HEK293 (cell line): ENCODE data around the gene DUSP6.

Experiments
- CTCF ChIA-PET: fragments of 350-600 bp; formaldehyde crosslinking; extraction: SDS; loops from one replicate; lab custom pipeline; 2021; ENCODE audit warnings: antibody characterized with exemption; lab: Yijun Ruan, JAX
- POLR2A ChIA-PET: fragments of 300-600 bp; formaldehyde crosslinking; extraction: SDS; loops from one replicate; lab custom pipeline; 2020; ENCODE audit warnings: antibody characterized with exemption, inconsistent platforms; lab: Yijun Ruan, JAX
- H3K27ac ChIP-seq: fragments of 200-500 bp; sonication (Bioruptor generic); 2 replicates; pipeline ENCODE4 v1.5.1; 2014; ENCODE audit warnings: low read depth, low read length, control low read depth, inconsistent platforms; ENCODE audit errors: extremely low read depth
- H3K36me3 ChIP-seq, 2 experiments: fragments of 200-500 bp in 1 of 2; sonication (Bioruptor generic) in 1 of 2; 1 replicate in 1 of 2; 2 replicates in 1 of 2; pipeline ENCODE4 v1.5.1; 2014 to 2017; ENCODE audit warnings: inconsistent platforms in 2 of 2, low read length in 2 of 2; ENCODE audit not compliant: control insufficient read depth in 2 of 2, insufficient read depth in 1 of 2
- H3K4me1 ChIP-seq: fragments of 200-500 bp; sonication (Bioruptor generic); 2 replicates; pipeline ENCODE4 v1.5.1; 2014; ENCODE audit warnings: mild to moderate bottlenecking, low read length, inconsistent platforms; ENCODE audit not compliant: control insufficient read depth, insufficient read depth
- H3K4me3 ChIP-seq: 2 replicates; pipeline ENCODE4 v1.5.1; 2011; ENCODE audit warnings: low read depth, mild to moderate bottlenecking, control low read depth, low read length, moderate library complexity
- H3K9me3 ChIP-seq: fragments of 200-500 bp; sonication (Bioruptor generic); 2 replicates; pipeline ENCODE4 v1.5.1; 2014; ENCODE audit warnings: low read depth, low read length, inconsistent platforms; ENCODE audit not compliant: control insufficient read depth, insufficient read depth
- FEZF1 ChIP-seq: fragments of 450-650 bp; formaldehyde crosslinking; IDR thresholded peaks from 2 replicates; pipeline ENCODE4 v1.5.1; 2016; ENCODE audit warnings: missing biosample characterization, missing genetic modification characterization
- KLF16 ChIP-seq: fragments of 450-650 bp; formaldehyde crosslinking; IDR thresholded peaks from 2 replicates; pipeline ENCODE4 v1.5.1; 2017; ENCODE audit warnings: missing biosample characterization, missing genetic modification characterization
- PRDM1 ChIP-seq: fragments of 450-650 bp; formaldehyde crosslinking; IDR thresholded peaks from 2 replicates; pipeline ENCODE4; 2016; ENCODE audit warnings: missing biosample characterization, missing genetic modification characterization
- YY1 ChIP-seq: fragments of 450-650 bp; formaldehyde crosslinking; IDR thresholded peaks from 2 replicates; pipeline ENCODE4 v1.5.1; 2018; ENCODE audit warnings: missing biosample characterization, missing genetic modification characterization
- ZFP37 ChIP-seq: fragments of 450-650 bp; formaldehyde crosslinking; IDR thresholded peaks from 2 replicates; pipeline ENCODE4 v1.5.1; 2016; ENCODE audit warnings: missing biosample characterization, missing genetic modification characterization
- ZNF133 ChIP-seq: fragments of 450-650 bp; formaldehyde crosslinking; IDR thresholded peaks from 2 replicates; pipeline ENCODE4 v1.5.1; 2016; ENCODE audit warnings: missing biosample characterization, missing genetic modification characterization
- ZNF138 ChIP-seq: fragments of 450-650 bp; formaldehyde crosslinking; IDR thresholded peaks from 2 replicates; pipeline ENCODE4 v1.5.1; 2016; ENCODE audit warnings: missing biosample characterization, missing genetic modification characterization, borderline replicate concordance
- ZNF221 ChIP-seq: fragments of 450-650 bp; formaldehyde crosslinking; IDR thresholded peaks from 2 replicates; pipeline ENCODE4 v1.5.1; 2017; ENCODE audit warnings: missing biosample characterization, missing genetic modification characterization, borderline replicate concordance
- ZNF341 ChIP-seq: fragments of 450-650 bp; formaldehyde crosslinking; IDR thresholded peaks from 2 replicates; pipeline ENCODE4; 2016; ENCODE audit warnings: low read depth, missing biosample characterization, missing genetic modification characterization
- ZNF354C ChIP-seq: fragments of 450-650 bp; formaldehyde crosslinking; IDR thresholded peaks from 2 replicates; pipeline ENCODE4 v1.5.1; 2016; ENCODE audit warnings: missing biosample characterization, missing genetic modification characterization, low read depth, borderline replicate concordance
- ZNF366 ChIP-seq: fragments of 450-650 bp; formaldehyde crosslinking; conservative IDR thresholded peaks from 2 replicates; pipeline ENCODE4 v1.5.1; 2016; ENCODE audit warnings: missing biosample characterization, missing genetic modification characterization
- ZNF571 ChIP-seq: fragments of 450-650 bp; formaldehyde crosslinking; IDR thresholded peaks from 2 replicates; pipeline ENCODE4 v1.5.0; 2017; ENCODE audit warnings: missing biosample characterization, missing genetic modification characterization
- ZNF600 ChIP-seq: fragments of 450-650 bp; formaldehyde crosslinking; IDR thresholded peaks from 2 replicates; pipeline ENCODE4 v1.5.1; 2016; ENCODE audit warnings: missing biosample characterization, missing genetic modification characterization
- ZNF624 ChIP-seq: fragments of 450-650 bp; formaldehyde crosslinking; IDR thresholded peaks from 2 replicates; pipeline ENCODE4 v1.5.1; 2017; ENCODE audit warnings: missing biosample characterization, missing genetic modification characterization
- ZNF837 ChIP-seq: fragments of 450-650 bp; formaldehyde crosslinking; IDR thresholded peaks from 2 replicates; pipeline ENCODE4 v1.5.1; 2016; ENCODE audit warnings: missing biosample characterization, missing genetic modification characterization
- ZSCAN30 ChIP-seq: fragments of 450-650 bp; IDR thresholded peaks from 2 replicates; pipeline ENCODE4 v1.5.1; 2018; ENCODE audit warnings: missing biosample characterization, mild to moderate bottlenecking, missing genetic modification characterization, moderate library complexity
- TF ChIP-seq, protein P1 (sequence below): fragments of 450-650 bp; formaldehyde crosslinking; IDR thresholded peaks from 2 replicates; pipeline ENCODE4 v1.5.1; 2016; ENCODE audit warnings: missing biosample characterization, missing genetic modification characterization
- TF ChIP-seq, protein P2 (sequence below): fragments of 450-650 bp; formaldehyde crosslinking; IDR thresholded peaks from 2 replicates; pipeline ENCODE4 v1.5.1; 2017; ENCODE audit warnings: missing biosample characterization, missing genetic modification characterization
- TF ChIP-seq, protein P3 (sequence below): fragments of 450-650 bp; formaldehyde crosslinking; IDR thresholded peaks from 2 replicates; pipeline ENCODE4 v1.5.1; 2017; ENCODE audit warnings: missing biosample characterization, missing genetic modification characterization
- TF ChIP-seq, protein P4 (sequence below): fragments of 450-650 bp; formaldehyde crosslinking; IDR thresholded peaks from 2 replicates; pipeline ENCODE4 v1.5.1; 2016; ENCODE audit warnings: missing biosample characterization, missing genetic modification characterization

The DUSP6 gene

DNA sequence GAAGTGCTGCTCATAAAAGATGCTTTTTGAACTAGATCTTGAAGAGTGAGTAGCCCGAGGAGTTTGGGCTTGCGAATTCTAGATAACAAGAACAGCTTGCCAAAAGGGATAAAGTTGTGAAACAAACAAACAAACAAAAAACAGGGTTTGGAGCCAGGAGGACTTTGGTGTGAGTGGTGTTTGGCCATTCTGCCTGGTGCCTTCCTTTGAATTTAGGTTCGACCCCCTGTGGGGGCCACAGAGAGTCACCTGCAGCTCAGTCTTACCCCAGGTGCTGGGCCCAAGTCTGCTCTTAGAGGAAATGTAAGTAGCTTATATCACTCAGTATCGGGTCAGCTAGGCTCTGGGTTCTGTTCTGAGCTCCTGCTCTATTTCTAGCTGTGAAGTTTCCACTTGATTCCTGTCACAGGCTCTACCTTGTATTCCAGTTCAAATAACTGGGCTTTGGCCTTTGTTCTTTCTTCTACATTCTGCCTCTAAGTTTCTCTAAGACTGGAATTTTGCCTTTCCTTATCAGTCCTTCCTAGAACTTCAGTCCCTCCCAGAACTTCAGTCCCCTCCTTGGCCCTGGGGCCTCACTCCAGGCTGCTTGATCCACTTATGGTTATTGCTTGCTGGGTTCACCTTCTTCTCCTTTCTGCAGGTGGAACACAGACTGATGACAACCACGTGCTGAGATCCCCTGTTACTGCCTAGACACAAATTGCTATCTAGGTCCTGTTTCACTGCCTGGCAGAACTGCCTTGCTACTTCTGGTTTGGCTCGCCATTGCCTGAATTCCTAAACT, 20.5 kb upstream of the DUSP6 start:
- ChIA-PET POLR2A (interaction anchor here (1.0 kb wide), 1 partner anchor 21 kb away, joined by 4 read pairs; the partner anchor contains the start of gene DUSP6), CTCF (interaction anchor here (0.6 to 1.8 kb wide), 2 partner anchors 27 to 355 kb away, joined by 4 to 5 read pairs; no protein-coding TSS in a partner anchor)
- Histone ChIP-seq H3K4me1 (peaks cover 10% of the 10 kb centered on the region; the same call in 1 of the 2 replicates), H3K4me3 (no peak overlapping the region), H3K36me3 (no peaks in the 10 kb centered on the region), H3K27ac (no peak overlapping the region; the same call in 1 of the 2 replicates)
- TF ChIP-seq KLF16 (tag by site-specific recombination) (no peak), ZNF133 (no peak), ZFP37 (no peak), ZNF837 (no peak), YY1 (no peak), ZNF221 (tag by site-specific recombination) (no peak), ZNF366 (no peak), ZNF571 (tag by site-specific recombination) (no peak), FEZF1 (tag by site-specific recombination) (no peak), ZNF354C (tag by site-specific recombination) (no peak)
- TF ChIP-seq, protein P1, sequence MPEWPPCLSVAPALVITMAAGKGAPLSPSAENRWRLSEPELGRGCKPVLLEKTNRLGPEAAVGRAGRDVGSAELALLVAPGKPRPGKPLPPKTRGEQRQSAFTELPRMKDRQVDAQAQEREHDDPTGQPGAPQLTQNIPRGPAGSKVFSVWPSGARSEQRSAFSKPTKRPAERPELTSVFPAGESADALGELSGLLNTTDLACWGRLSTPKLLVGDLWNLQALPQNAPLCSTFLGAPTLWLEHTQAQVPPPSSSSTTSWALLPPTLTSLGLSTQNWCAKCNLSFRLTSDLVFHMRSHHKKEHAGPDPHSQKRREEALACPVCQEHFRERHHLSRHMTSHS (tag by site-specific recombination), result no peak
- TF ChIP-seq, protein P2, sequence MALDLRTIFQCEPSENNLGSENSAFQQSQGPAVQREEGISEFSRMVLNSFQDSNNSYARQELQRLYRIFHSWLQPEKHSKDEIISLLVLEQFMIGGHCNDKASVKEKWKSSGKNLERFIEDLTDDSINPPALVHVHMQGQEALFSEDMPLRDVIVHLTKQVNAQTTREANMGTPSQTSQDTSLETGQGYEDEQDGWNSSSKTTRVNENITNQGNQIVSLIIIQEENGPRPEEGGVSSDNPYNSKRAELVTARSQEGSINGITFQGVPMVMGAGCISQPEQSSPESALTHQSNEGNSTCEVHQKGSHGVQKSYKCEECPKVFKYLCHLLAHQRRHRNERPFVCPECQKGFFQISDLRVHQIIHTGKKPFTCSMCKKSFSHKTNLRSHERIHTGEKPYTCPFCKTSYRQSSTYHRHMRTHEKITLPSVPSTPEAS, result no peak
- TF ChIP-seq, all 188 proteins: peak for 0
- H3K9me3 ChIP-seq, result no peaks in the 10 kb centered on the region

DNA sequence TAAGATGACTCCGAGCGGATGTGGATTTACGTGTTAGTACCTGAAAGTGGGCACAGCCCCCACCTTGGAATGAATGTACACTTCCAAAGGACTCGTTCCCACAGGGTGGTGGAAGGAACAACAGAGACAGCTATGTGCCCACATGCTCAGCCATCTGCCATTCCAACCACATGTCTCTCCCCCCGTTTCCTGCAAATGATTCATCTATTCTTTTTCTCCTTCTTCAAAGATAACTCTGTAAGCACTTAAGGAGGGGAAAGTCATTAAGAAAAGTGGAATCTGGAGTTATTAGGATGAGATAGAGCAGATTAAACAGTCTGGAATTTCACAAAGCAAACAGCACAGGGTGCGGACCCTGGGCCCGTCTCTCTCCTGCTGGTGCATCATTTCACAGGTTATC, 18.5 kb upstream of the DUSP6 start:
- ChIA-PET CTCF (interaction anchor here (1.2 kb wide), 1 partner anchor 91 kb away, joined by 4 read pairs; no protein-coding TSS in a partner anchor), POLR2A (no interaction called here)
- H3K36me3 ChIP-seq, result no peaks in the 10 kb centered on the region
- no peaks in the 10 kb centered on the region for H3K9me3 ChIP-seq
- H3K4me1 ChIP-seq, result peaks cover 10% of the 10 kb centered on the region; the same call in 1 of the 2 replicates
- no peak overlapping the region for H3K27ac ChIP-seq
- H3K4me3 ChIP-seq, result no peak overlapping the region
- TF ChIP-seq ZNF624 (tag by site-specific recombination), result no peak
- TF ChIP-seq, protein P1 (tag by site-specific recombination), result no peak
- TF ChIP-seq, protein P3, sequence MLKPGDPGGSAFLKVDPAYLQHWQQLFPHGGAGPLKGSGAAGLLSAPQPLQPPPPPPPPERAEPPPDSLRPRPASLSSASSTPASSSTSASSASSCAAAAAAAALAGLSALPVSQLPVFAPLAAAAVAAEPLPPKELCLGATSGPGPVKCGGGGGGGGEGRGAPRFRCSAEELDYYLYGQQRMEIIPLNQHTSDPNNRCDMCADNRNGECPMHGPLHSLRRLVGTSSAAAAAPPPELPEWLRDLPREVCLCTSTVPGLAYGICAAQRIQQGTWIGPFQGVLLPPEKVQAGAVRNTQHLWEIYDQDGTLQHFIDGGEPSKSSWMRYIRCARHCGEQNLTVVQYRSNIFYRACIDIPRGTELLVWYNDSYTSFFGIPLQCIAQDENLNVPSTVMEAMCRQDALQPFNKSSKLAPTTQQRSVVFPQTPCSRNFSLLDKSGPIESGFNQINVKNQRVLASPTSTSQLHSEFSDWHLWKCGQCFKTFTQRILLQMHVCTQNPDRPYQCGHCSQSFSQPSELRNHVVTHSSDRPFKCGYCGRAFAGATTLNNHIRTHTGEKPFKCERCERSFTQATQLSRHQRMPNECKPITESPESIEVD (tag by site-specific recombination), result 0 out of 2 replicates have a peak, but pooled peaks have one; percentile 7
- TF ChIP-seq ZNF341, result peak; percentile 96

DNA sequence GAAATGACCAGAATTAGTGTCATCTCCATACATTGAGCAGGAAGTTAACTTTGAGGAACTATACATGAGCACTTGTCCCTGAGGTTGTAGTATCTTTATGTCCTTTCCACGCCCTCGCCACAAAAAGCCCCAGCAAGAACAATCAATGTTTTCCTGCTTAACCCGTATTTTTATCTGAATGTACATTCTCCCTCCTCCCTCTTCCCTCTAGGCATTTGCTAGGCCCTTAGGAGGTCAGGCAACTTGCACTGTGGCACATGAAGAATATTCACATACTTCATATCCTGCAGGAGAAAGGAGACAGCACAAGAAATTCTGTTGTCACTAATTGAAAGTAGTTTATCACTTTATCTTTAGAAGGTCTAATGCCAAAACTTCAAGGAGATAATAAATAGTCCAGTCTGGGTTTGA, 18.1 kb upstream of the DUSP6 start:
- Histone ChIP-seq H3K4me1 (peaks cover 10% of the 10 kb centered on the region; the same call in 1 of the 2 replicates), H3K36me3 (no peaks in the 10 kb centered on the region), H3K9me3 (no peaks in the 10 kb centered on the region), H3K4me3 (no peak overlapping the region), H3K27ac (no peak overlapping the region)
- ChIA-PET POLR2A (no interaction called here), CTCF (no interaction called here)
- TF ChIP-seq, protein P4, sequence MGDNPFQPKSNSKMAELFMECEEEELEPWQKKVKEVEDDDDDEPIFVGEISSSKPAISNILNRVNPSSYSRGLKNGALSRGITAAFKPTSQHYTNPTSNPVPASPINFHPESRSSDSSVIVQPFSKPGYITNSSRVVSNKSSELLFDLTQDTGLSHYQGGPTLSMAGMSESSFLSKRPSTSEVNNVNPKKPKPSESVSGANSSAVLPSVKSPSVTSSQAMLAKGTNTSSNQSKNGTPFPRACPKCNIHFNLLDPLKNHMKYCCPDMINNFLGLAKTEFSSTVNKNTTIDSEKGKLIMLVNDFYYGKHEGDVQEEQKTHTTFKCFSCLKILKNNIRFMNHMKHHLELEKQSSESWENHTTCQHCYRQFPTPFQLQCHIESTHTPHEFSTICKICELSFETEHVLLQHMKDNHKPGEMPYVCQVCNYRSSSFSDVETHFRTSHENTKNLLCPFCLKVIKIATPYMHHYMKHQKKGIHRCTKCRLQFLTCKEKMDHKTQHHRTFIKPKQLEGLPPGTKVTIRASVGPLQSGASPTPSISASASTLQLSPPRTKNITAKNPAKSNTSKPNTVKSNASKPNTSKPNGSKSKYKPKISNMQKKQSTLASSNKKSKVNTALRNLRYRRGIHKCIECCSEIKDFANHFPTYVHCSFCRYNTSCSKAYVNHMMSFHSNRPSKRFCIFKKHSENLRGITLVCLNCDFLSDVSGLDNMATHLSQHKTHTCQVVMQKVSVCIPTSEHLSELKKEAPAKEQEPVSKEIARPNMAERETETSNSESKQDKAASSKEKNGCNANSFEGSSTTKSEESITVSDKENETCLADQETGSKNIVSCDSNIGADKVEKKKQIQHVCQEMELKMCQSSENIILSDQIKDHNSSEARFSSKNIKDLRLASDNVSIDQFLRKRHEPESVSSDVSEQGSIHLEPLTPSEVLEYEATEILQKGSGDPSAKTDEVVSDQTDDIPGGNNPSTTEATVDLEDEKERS (tag by site-specific recombination), result no peak
- TF ChIP-seq ZNF138, result no peak
- TF ChIP-seq ZNF221 (tag by site-specific recombination), result no peak
- TF ChIP-seq ZSCAN30 (tag by site-specific recombination), result no peak
- peak; percentile 41; the same call in 1 of the 2 replicates for TF ChIP-seq PRDM1 (tag by site-specific recombination)
- no peak for TF ChIP-seq ZNF600
